Activated naive CD4-positive, alpha-beta T cell treated with anti-CD3 and anti-CD28 coated beads for 36 hours (primary cell): ENCODE results near the gene TATDN2. TPM values are rescaled to one million over a fixed set of nuclear protein-coding genes. Genes with fewer than 3 reads are reported as not detected.

Experiments used
- CTCF ChIA-PET: fragments of 350-600 bp; sonication (Branson Sonifier 250); formaldehyde crosslinking; loops from one replicate; lab custom pipeline; 2021; ENCODE audit warnings: antibody characterized with exemption; lab: Charles Lee
- DNase-seq: peaks from one replicate; pipeline ENCODE4 v3.0.0-alpha.2; 2020
- H3K27ac Mint-ChIP-seq: one replicate; pipeline ENCODE4 v1.8.0; 2021; ENCODE audit warnings: mild to moderate bottlenecking, mixed read lengths
- H3K27me3 Mint-ChIP-seq: one replicate; pipeline ENCODE4 v1.8.0; 2021; ENCODE audit warnings: low read depth, mixed read lengths
- H3K36me3 Mint-ChIP-seq: one replicate; pipeline ENCODE4 v1.8.0; 2021; ENCODE audit warnings: low read depth, mixed read lengths
- H3K4me1 Mint-ChIP-seq: one replicate; pipeline ENCODE4 v1.8.0; 2021; ENCODE audit warnings: low read depth, mixed read lengths
- H3K4me3 Mint-ChIP-seq: one replicate; pipeline ENCODE4 v1.8.0; 2021; ENCODE audit warnings: mild to moderate bottlenecking, moderate library complexity, mixed read lengths
- H3K9me3 Mint-ChIP-seq: one replicate; pipeline ENCODE4 v1.8.0; 2021; ENCODE audit warnings: mixed read lengths
- intact Hi-C: fragments of 100-400 bp; cut with micrococcal nuclease; formaldehyde crosslinking; loops from one replicate; pipeline ENCODE4 v1.15.1; 2023
- total RNA-seq, 2 experiments: library from RNA; stranded (reverse); gene quantifications; one replicate each; pipeline ENCODE4 v1.2.3, GENCODE V29; 2021

TATDN2 gene
- total RNA-seq, 2 experiments from 2014 or later: 25.8 to 28.1 TPM

DNA sequence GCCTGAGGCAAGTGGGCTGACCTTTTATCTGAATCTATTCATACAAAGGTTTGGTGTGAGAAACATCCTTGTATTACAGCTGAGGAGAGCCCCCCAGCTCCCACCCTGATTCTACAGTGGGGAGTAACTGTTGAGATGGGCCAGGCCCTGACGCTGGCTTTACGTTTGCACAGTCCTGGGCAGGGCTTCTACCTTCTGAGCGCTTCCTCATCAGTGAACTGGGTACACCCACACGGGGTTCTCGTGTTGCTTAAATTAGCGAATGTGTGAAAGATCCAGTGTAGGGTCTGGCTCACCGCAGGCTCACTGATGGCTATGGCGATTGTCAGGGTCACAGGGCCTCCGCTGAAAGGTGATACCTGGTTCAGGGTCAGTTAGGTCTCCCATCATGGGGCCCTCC, 51.8 kb downstream of the TATDN2 start:
- no peak for DNase-seq
- peaks cover 11% of the 10 kb centered on the region for H3K4me1 Mint-ChIP-seq
- intact Hi-C loops: no loop called here
- CTCF ChIA-PET: no interaction called here
- peaks cover 35% of the 10 kb centered on the region for H3K36me3 Mint-ChIP-seq
- no peaks in the 10 kb centered on the region for H3K27me3 Mint-ChIP-seq
- H3K27ac Mint-ChIP-seq: peak overlapping the region; percentile 80
- no peak overlapping the region for H3K4me3 Mint-ChIP-seq
- H3K9me3 Mint-ChIP-seq: no peaks in the 10 kb centered on the region

DNA sequence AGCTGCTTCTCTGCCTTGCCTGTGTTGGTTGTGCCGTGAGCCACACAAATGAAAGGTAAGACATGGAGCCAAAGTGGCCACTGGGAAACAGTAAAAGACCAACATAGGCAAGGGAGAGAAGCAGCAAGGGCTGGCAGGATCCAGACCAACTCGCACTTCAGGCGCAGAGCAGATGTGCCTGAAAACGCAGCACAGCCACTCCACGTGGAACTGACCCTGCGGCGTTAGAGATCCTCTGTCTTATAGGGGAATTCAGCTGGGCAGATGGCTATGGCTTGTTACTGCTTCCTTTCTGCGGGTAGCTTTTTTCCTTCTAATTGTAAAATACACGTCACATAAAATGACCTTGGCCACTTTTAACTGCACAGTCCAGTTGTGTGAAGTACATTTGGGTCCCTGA, 54.8 kb downstream of the TATDN2 start:
- Mint-ChIP-seq H3K4me1 (peaks cover 11% of the 10 kb centered on the region), H3K36me3 (peaks cover 29% of the 10 kb centered on the region), H3K9me3 (no peaks in the 10 kb centered on the region), H3K4me3 (no peak overlapping the region), H3K27me3 (no peaks in the 10 kb centered on the region), H3K27ac (no peak overlapping the region)
- intact Hi-C loops: no loop called here
- CTCF ChIA-PET: no interaction called here
- DNase-seq: no peak

DNA sequence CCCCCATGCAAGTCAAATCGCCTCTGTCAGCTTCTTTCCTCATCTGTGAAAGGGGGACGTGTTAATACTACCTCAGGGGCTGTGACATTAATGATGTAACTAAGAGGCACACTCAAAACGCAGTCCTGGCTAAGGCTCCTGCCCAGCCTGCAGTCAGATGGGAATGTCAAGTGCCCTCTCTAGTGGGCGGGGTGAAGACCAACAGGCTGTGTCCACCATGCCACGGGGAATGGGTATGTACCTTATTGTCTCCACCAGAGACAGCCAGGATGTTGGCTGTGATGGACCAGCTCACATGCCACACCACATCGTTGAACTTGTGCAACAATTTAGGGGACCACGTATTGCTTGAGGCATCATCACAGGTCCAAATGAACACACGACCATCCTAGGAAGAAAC, 55.5 kb downstream of the TATDN2 start:
- Mint-ChIP-seq H3K27ac (peak overlapping the region; percentile 3), H3K4me1 (peaks cover 11% of the 10 kb centered on the region), H3K36me3 (peaks cover 29% of the 10 kb centered on the region), H3K9me3 (no peaks in the 10 kb centered on the region), H3K27me3 (no peaks in the 10 kb centered on the region), H3K4me3 (no peak overlapping the region)
- no peak for DNase-seq
- intact Hi-C loops: no loop called here
- CTCF ChIA-PET: interaction anchor here (0.9 kb wide), 1 partner anchor 18 kb away, joined by 3 read pairs; no protein-coding TSS in a partner anchor

DNA sequence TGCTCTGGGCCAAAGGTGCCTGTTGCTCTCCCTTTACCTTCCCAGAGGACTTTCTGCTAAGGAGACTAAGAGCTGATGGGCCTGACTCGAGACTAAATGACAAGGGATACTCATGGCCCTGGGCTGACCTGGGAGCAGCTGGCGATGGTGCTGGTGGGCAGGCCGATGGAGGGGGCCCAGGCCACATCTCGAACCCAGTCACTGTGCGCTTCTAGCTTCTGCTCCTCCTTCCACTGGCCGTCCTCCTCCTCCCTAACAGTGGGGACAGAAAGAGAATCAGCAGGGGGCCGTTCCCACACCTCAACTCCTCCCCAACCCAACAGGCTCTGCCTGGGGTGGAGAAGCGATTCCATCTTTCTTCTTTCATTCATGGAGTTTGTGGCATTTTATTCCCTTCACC, 56.6 kb downstream of the TATDN2 start:
- H3K4me1 Mint-ChIP-seq: peaks cover under 1% of the 10 kb centered on the region
- no peak overlapping the region for H3K4me3 Mint-ChIP-seq
- no peaks in the 10 kb centered on the region for H3K27me3 Mint-ChIP-seq
- H3K9me3 Mint-ChIP-seq: no peaks in the 10 kb centered on the region
- CTCF ChIA-PET: interaction anchor here (0.5 kb wide), 1 partner anchor 187 kb away, joined by 3 read pairs; no protein-coding TSS in a partner anchor
- intact Hi-C loops: no loop called here
- no peak for DNase-seq
- peaks cover 34% of the 10 kb centered on the region for H3K36me3 Mint-ChIP-seq
- no peak overlapping the region for H3K27ac Mint-ChIP-seq

DNA sequence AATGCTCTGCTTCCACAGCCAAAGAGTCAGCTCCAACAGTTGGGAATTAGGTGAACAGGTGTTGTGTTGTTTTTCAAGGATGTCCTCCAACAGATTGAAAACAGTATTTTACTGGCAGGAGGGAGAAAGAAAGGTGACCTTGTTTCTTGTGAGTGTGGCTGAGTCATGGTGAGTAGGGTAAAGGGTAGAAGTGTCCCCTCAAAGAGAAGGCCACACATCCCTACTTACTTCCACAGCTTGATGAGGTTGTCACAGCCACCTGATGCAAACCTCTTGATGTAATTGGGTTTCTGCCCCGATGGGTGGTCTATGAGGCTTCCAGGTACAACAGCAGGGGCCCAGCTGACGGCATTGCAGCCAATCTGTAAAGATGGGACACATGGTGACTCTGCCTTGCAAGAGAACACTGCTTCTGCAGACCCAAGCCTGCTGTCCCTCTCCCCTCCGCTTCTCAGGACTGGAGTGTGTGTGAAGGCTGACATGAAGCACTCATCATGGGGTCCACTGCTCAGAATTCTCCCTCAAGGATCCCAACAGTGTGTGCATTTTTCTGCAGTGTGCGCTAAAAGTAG, 57.2 kb downstream of the TATDN2 start:
- Mint-ChIP-seq H3K4me3 (no peak overlapping the region), H3K4me1 (peaks cover 3% of the 10 kb centered on the region), H3K9me3 (no peaks in the 10 kb centered on the region)

DNA sequence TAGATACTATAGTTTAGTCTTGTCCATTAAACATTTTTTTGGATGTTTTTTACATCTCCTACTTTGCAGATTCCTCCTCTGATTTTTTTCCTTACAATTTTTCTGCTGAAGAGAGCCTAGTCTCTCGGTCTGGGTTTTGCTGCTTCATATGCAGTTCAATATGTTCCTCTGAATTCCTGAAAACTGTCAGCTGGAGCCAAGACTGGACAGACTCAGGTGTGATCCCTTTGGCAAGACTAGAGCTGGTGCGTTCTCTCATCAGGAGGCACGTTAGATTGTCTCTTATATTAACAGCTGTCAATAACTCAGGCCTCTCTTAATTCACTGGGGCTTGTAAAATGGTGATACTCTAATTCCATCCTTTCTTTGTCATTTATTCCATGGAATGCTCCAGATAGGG, 57.9 kb downstream of the TATDN2 start:
- intact Hi-C loops: no loop called here
- peaks cover 10% of the 10 kb centered on the region for H3K4me1 Mint-ChIP-seq
- CTCF ChIA-PET: no interaction called here
- H3K9me3 Mint-ChIP-seq: no peaks in the 10 kb centered on the region
- no peak overlapping the region for H3K4me3 Mint-ChIP-seq
- peak overlapping the region; percentile 1 for H3K27ac Mint-ChIP-seq
- H3K27me3 Mint-ChIP-seq: no peaks in the 10 kb centered on the region
- DNase-seq: no peak
- peaks cover 29% of the 10 kb centered on the region for H3K36me3 Mint-ChIP-seq

More for the DNA sequence above, 57.2 kb downstream of the TATDN2 start:
- Mint-ChIP-seq H3K36me3 (peaks cover 35% of the 10 kb centered on the region), H3K27me3 (no peaks in the 10 kb centered on the region), H3K27ac (peak overlapping the region; percentile 15)
- DNase-seq: no peak
- CTCF ChIA-PET: no interaction called here
- intact Hi-C loops: no loop called here

DNA sequence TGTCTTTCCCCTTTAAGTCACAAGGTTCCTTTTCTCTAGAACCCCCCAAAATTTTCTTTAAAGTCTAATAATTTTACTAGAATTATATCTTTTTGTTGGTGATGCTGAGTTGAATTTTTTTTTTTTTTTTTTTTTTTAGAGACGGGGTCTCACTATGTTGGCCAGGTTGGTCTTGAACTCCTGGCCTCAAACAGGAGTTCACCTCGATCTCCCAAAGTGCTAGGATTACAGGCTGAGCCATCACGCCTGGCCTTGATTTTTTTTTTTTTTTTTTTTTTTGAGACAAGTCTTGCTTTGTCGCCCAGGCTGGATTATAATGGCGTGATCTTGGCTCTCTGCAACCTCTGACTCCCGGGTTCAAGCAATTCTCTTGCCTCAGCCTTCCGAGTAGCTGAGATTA, 60.4 kb downstream of the TATDN2 start:
- DNase-seq: no peak
- no peaks in the 10 kb centered on the region for H3K27me3 Mint-ChIP-seq
- no peak overlapping the region for H3K27ac Mint-ChIP-seq
- H3K9me3 Mint-ChIP-seq: no peaks in the 10 kb centered on the region
- H3K4me3 Mint-ChIP-seq: no peak overlapping the region
- intact Hi-C loops: no loop called here
- peaks cover 10% of the 10 kb centered on the region for H3K4me1 Mint-ChIP-seq
- CTCF ChIA-PET: interaction anchor here (1.2 kb wide), 1 partner anchor 12 kb away, joined by 4 read pairs; the partner anchor contains the start of gene SEC13
- peaks cover 22% of the 10 kb centered on the region for H3K36me3 Mint-ChIP-seq

DNA sequence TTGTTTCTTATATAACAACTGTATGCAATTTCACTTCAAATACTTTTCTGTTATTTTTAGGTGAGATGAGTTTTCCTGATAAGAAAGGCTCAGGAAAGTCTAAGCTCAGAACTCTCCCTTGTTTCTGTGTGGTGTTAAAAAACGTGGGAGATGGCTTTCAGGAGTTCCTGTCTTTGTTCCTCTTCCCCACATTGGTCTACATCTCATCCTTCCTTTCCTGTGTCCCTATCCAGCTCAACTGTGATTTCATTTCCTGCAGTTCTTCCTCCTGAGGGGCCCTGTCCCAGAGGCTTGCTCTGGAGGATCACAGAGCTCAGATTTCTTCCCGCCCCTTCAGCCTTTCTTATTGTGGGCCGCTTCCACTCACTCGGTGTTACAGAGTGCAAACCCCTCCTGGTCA, 61.5 kb downstream of the TATDN2 start:
- Mint-ChIP-seq H3K36me3 (peaks cover 20% of the 10 kb centered on the region), H3K4me3 (no peak overlapping the region), H3K27ac (peak overlapping the region; percentile 68), H3K27me3 (no peaks in the 10 kb centered on the region), H3K9me3 (no peaks in the 10 kb centered on the region), H3K4me1 (peaks cover 10% of the 10 kb centered on the region)
- intact Hi-C loops: no loop called here
- DNase-seq: no peak
- CTCF ChIA-PET: no interaction called here

DNA sequence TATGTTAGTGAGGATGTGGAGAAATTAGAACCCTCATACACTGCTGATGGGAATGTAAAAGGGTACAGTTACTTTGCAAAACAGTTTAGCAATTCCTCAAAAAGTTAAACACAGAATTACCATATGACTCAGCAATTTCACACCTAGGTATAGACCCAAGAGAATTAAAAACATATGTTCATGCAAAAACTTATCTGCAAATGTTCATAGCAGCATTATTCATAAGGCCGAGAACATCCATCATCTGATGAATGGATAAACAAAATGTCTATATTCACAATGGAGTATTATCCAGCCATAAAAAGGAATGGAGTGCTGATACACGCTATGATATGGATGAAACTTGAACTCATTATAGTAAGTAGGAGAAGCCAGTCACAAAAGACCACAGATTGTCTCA, 62.3 kb downstream of the TATDN2 start:
- CTCF ChIA-PET: no interaction called here
- Mint-ChIP-seq H3K27ac (peak overlapping the region; percentile 68), H3K36me3 (peaks cover 21% of the 10 kb centered on the region), H3K27me3 (no peaks in the 10 kb centered on the region), H3K4me3 (no peak overlapping the region), H3K9me3 (no peaks in the 10 kb centered on the region), H3K4me1 (peaks cover 10% of the 10 kb centered on the region)
- no peak for DNase-seq
- intact Hi-C loops: no loop called here

DNA sequence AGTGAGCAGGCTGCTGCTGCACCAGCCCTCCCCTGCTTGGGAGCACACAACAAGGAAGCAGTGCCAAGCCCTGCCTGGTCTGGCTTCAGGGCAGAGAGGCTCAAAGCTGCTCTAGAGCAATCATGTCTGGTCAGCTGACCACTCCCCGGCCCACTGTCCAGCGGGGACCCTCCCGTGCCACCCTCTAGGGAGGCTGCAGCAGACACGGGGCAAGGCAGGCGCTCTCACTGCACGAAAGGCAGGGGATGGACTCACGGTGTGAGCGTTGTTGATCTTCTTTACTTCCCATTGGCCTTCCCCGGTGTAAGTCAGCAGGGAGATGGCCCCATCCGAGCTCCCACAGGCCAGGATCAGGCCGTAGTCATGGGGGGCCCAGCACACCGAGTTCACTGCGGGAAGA, 63.5 kb downstream of the TATDN2 start:
- Mint-ChIP-seq H3K4me1 (peaks cover 10% of the 10 kb centered on the region), H3K9me3 (no peaks in the 10 kb centered on the region), H3K36me3 (peaks cover 20% of the 10 kb centered on the region), H3K27ac (peak overlapping the region; percentile 41), H3K4me3 (no peak overlapping the region), H3K27me3 (no peaks in the 10 kb centered on the region)
- CTCF ChIA-PET: interaction anchor here (0.7 kb wide), 1 partner anchor 51 kb away, joined by 3 read pairs; no protein-coding TSS in a partner anchor
- no peak for DNase-seq
- intact Hi-C loops: no loop called here

DNA sequence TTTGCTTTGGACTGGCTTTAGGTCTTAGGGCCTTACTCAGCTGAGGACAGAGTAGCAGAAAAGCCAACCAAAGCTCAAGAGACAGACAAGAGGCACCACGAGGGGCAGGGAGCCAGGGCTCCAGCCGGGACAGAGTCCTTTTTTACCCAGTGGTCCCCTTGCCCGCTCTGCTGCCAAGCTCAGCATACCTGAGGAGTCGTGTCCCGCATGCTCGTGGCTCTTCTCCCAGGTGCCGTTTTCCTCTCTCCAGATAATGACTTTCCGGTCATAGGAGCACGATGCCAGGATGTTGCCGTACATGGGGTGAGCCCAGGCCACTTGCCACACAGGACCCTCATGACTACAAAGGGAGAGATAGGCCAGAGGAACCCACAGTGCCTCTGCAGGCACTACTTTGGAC, 64.1 kb downstream of the TATDN2 start:
- Mint-ChIP-seq H3K36me3 (peaks cover 20% of the 10 kb centered on the region), H3K27ac (no peak overlapping the region), H3K4me1 (peaks cover 10% of the 10 kb centered on the region), H3K9me3 (no peaks in the 10 kb centered on the region), H3K27me3 (no peaks in the 10 kb centered on the region), H3K4me3 (no peak overlapping the region)
- intact Hi-C loops: no loop called here
- DNase-seq: no peak
- CTCF ChIA-PET: interaction anchor here (0.7 kb wide), 1 partner anchor 52 kb away, joined by 3 read pairs; no protein-coding TSS in a partner anchor

DNA sequence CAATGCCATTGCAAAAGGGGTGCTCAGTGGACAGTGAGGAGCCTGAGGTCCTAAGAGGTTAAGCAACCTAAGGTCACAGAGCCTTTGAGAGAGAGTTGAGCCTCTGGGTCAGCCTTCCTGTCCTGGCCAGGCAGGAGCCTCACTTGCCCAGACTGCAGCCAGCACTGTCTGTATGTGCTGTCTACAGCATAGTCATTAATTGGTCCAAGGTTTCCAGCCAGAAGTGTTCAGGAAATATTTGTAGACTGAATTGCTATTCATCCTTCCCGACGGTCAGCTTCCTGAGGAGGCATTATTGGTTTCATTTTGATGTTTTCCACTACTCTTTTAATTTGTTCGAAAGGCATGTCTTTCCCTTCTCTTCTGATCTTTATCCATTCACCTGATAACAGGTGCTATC, 64.6 kb downstream of the TATDN2 start:
- intact Hi-C loops: no loop called here
- peak overlapping the region; percentile 7 for H3K27ac Mint-ChIP-seq

DNA sequence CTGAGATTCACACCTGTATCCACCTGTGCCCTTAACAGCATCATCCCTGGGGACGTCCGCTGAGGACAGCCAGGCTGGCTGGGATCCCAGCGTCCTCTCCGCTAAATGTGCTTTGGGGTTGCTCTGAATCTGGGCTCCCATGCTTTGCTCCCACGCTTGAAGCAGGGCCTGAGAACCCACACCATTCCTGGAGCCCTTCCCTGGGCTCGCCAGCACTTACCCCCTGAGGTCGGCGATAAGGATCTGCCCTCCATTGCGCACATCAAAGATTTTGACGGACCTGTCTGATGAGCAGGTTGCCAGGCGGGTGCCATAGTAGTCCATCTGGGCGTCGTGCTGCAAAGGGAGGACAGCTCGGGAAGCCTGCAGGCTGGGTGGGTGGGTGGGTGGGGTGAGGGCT, 66.8 kb downstream of the TATDN2 start:
- no peak overlapping the region for H3K4me3 Mint-ChIP-seq
- DNase-seq: no peak
- CTCF ChIA-PET: no interaction called here
- H3K4me1 Mint-ChIP-seq: peaks cover 30% of the 10 kb centered on the region
- H3K27me3 Mint-ChIP-seq: no peaks in the 10 kb centered on the region
- intact Hi-C loops: no loop called here
- no peak overlapping the region for H3K27ac Mint-ChIP-seq
- no peaks in the 10 kb centered on the region for H3K9me3 Mint-ChIP-seq
- peaks cover 9% of the 10 kb centered on the region for H3K36me3 Mint-ChIP-seq

More for the DNA sequence above, 64.6 kb downstream of the TATDN2 start:
- Mint-ChIP-seq H3K4me1 (peaks cover 12% of the 10 kb centered on the region), H3K27me3 (no peaks in the 10 kb centered on the region), H3K36me3 (peaks cover 20% of the 10 kb centered on the region), H3K9me3 (no peaks in the 10 kb centered on the region), H3K4me3 (no peak overlapping the region)
- DNase-seq: no peak
- CTCF ChIA-PET: no interaction called here
